Hypothalamus (tissue), 51 donors: Measurements from ENCODE around the gene SLAMF8.

Experiments used
- DNase-seq, 51 donors: peaks; one replicate each; lab custom pipeline; 2025; lab: John Stamatoyannopoulos, UW

The SLAMF8 gene

GRCh38 chr1:159817276-159818041 is 9.2 kb upstream of the SLAMF8 start:
- no peak for DNase-seq

GRCh38 chr1:159821171-159821867 is 5.4 kb upstream of the SLAMF8 start:
- DNase-seq = peak in 7 of 51 donors; percentile 4 to 76 (median 6)

GRCh38 chr1:159823406-159823805 is 3.3 kb upstream of the SLAMF8 start:
- no peak for DNase-seq

GRCh38 chr1:159825564-159825963 is 1.1 kb upstream of the SLAMF8 start:
- DNase-seq = no peak

- no peak for DNase-seq
These were observed 423 bp downstream of the SLAMF8 start for GRCh38 chr1:159827102-159827490.

- no peak for DNase-seq
These were observed 876 bp downstream of the SLAMF8 start for GRCh38 chr1:159827549-159827948.

- DNase-seq = no peak
These were observed 1.5 kb downstream of the SLAMF8 start for GRCh38 chr1:159828176-159828575.

- DNase-seq = no peak
These were observed 2.1 kb downstream of the SLAMF8 start for GRCh38 chr1:159828581-159829272.

- peak in 20 of 51 donors; percentile 3 to 37 (median 14) for DNase-seq
These were observed 2.6 kb downstream of the SLAMF8 start for GRCh38 chr1:159829273-159829634.

GRCh38 chr1:159829822-159830465 is 3.3 kb downstream of the SLAMF8 start:
- DNase-seq = no peak

- DNase-seq = no peak
These were observed 4.0 kb downstream of the SLAMF8 start for GRCh38 chr1:159830722-159831121.

- peak in 1 of 51 donors; percentile 11 for DNase-seq
These were observed 4.9 kb downstream of the SLAMF8 start for GRCh38 chr1:159831412-159832141.

- DNase-seq = no peak
These were observed 5.6 kb downstream of the SLAMF8 start for GRCh38 chr1:159832309-159832708.

GRCh38 chr1:159835356-159835755 is 8.7 kb downstream of the SLAMF8 start:
- DNase-seq = no peak

GRCh38 chr1:159835862-159836525 is 9.3 kb downstream of the SLAMF8 start:
- no peak for DNase-seq

- DNase-seq = no peak
These were observed 12.0 kb downstream of the SLAMF8 start for GRCh38 chr1:159838715-159839114.

- no peak for DNase-seq
These were observed 12.6 kb downstream of the SLAMF8 start for GRCh38 chr1:159839116-159839849.

- DNase-seq = no peak
These were observed 15.1 kb downstream of the SLAMF8 start for GRCh38 chr1:159841749-159842148.

- DNase-seq = no peak
These were observed 16.8 kb downstream of the SLAMF8 start for GRCh38 chr1:159843459-159843858.
